Neuronal stem cell (in vitro differentiated cells): ENCODE measurements around the gene SHISA6.
A peak's percentile ranks its signal among the peaks of the same experiment; 100 is the strongest.

ENCODE experiments used
- DNase-seq: peaks from one replicate; pipeline ENCODE4 v3.0.0-alpha.2; 2013; ENCODE audit warnings: low spot score
- H2AFZ ChIP-seq: one replicate; pipeline ENCODE4 v1.6.1; 2013; ENCODE audit warnings: mild to moderate bottlenecking, low read length, inconsistent platforms
- H2AK5ac ChIP-seq: 2 replicates; pipeline ENCODE4 v1.6.1; 2013; ENCODE audit warnings: low read depth, mild to moderate bottlenecking, inconsistent platforms, low read length, moderate library complexity, mixed read lengths
- H2BK120ac ChIP-seq: 2 replicates; pipeline ENCODE4 v1.6.1; 2013; ENCODE audit warnings: low read depth, mild to moderate bottlenecking, inconsistent platforms, low read length, moderate library complexity, mixed read lengths
- H2BK12ac ChIP-seq: one replicate; pipeline ENCODE4 v1.6.1; 2013; ENCODE audit warnings: low read length, inconsistent platforms
- H2BK15ac ChIP-seq: 2 replicates; pipeline ENCODE4 v1.6.1; 2013; ENCODE audit warnings: mild to moderate bottlenecking, low read length, inconsistent platforms, mixed read lengths
- H2BK5ac ChIP-seq: one replicate; pipeline ENCODE4 v1.6.1; 2013; ENCODE audit warnings: inconsistent platforms, mild to moderate bottlenecking, low read length, moderate library complexity
- H3K14ac ChIP-seq: one replicate; pipeline ENCODE4 v1.6.1; 2013; ENCODE audit warnings: low read length, inconsistent platforms
- H3K18ac ChIP-seq: 2 replicates; pipeline ENCODE4 v1.6.1; 2013; ENCODE audit warnings: low read length, inconsistent platforms
- H3K23ac ChIP-seq: 2 replicates; pipeline ENCODE4 v1.6.1; 2013; ENCODE audit warnings: low read depth, mild to moderate bottlenecking, mixed read lengths, low read length, inconsistent platforms; ENCODE audit not compliant: poor library complexity
- H3K27ac ChIP-seq: replicated peaks from 3 replicates; pipeline ENCODE4 v1.5.1; 2013; ENCODE audit warnings: low read length, inconsistent platforms
- H3K27me3 ChIP-seq, 3 experiments: 2 replicates each; pipeline ENCODE4 v1.6.1; 2013; ENCODE audit warnings: low read length in 3 of 3, mild to moderate bottlenecking in 2 of 3, inconsistent platforms in 1 of 3, low read depth in 1 of 3, mixed read lengths in 1 of 3, moderate library complexity in 1 of 3; ENCODE audit not compliant: control insufficient read depth in 3 of 3, insufficient read depth in 3 of 3
- H3K36me3 ChIP-seq, 2 donors: replicated peaks in 1 of 2; 2 replicates each; pipeline ENCODE4 v1.6.1; 2013; ENCODE audit warnings: low read length in 2 of 2; ENCODE audit not compliant: control insufficient read depth in 2 of 2, insufficient read depth in 2 of 2
- H3K4ac ChIP-seq: 2 replicates; pipeline ENCODE4 v1.6.1; 2013; ENCODE audit warnings: inconsistent platforms, mild to moderate bottlenecking, low read length, moderate library complexity
- H3K4me1 ChIP-seq, 2 donors: 1 replicate in 1 of 2; 2 replicates in 1 of 2; pipeline ENCODE4 v1.6.1; 2013; ENCODE audit warnings: low read length in 2 of 2, low read depth in 1 of 2; ENCODE audit not compliant: control insufficient read depth in 2 of 2, insufficient read depth in 1 of 2
- H3K4me2 ChIP-seq: one replicate; pipeline ENCODE4 v1.6.1; 2013; ENCODE audit warnings: mild to moderate bottlenecking, low read length, inconsistent platforms; ENCODE audit not compliant: insufficient read depth, poor library complexity, severe bottlenecking
- H3K4me3 ChIP-seq, 2 donors: 2 replicates each; pipeline ENCODE4 v1.5.1; 2013; ENCODE audit warnings: low read length in 2 of 2, mild to moderate bottlenecking in 2 of 2, inconsistent platforms in 1 of 2, moderate library complexity in 1 of 2
- H3K79me1 ChIP-seq: one replicate; pipeline ENCODE4 v1.6.1; 2013; ENCODE audit warnings: low read depth, mild to moderate bottlenecking, inconsistent platforms, low read length, moderate library complexity
- H3K9ac ChIP-seq: one replicate; pipeline ENCODE4 v1.6.1; 2013; ENCODE audit warnings: mild to moderate bottlenecking, low read depth, low read length, inconsistent platforms; ENCODE audit not compliant: poor library complexity
- H3K9me3 ChIP-seq, 2 donors: replicated peaks in 1 of 2; 2 replicates each; pipeline versions ENCODE3 to v1.6.1; 2013; ENCODE audit warnings: low read length in 2 of 2, mild to moderate bottlenecking in 2 of 2, inconsistent platforms in 1 of 2, low read depth in 1 of 2, mixed read lengths in 1 of 2, moderate library complexity in 1 of 2; ENCODE audit not compliant: control insufficient read depth in 2 of 2, insufficient read depth in 1 of 2
- H4K8ac ChIP-seq: one replicate; pipeline ENCODE4 v1.6.1; 2013; ENCODE audit warnings: low read depth, mild to moderate bottlenecking, inconsistent platforms, low read length, moderate library complexity
- H4K91ac ChIP-seq: one replicate; pipeline ENCODE4 v1.6.1; 2013; ENCODE audit warnings: low read length, low read depth, mild to moderate bottlenecking, inconsistent platforms; ENCODE audit not compliant: poor library complexity
- WGBS, 2 donors: extraction: QIAGEN DNeasy Blood & Tissue Kit; methylation state at CpG; one replicate each; pipeline ENCODE4 v1.1.7; 2013; ENCODE audit warnings: missing lambda C conversion rate in 2 of 2, mixed read lengths in 1 of 2; ENCODE audit not compliant: insufficient read length in 2 of 2, insufficient replicate concordance in 1 of 2; ENCODE audit errors: extremely low coverage in 2 of 2; 5-methylcytosine and 5-hydroxymethylcytosine counted together

The SHISA6 gene

DNA sequence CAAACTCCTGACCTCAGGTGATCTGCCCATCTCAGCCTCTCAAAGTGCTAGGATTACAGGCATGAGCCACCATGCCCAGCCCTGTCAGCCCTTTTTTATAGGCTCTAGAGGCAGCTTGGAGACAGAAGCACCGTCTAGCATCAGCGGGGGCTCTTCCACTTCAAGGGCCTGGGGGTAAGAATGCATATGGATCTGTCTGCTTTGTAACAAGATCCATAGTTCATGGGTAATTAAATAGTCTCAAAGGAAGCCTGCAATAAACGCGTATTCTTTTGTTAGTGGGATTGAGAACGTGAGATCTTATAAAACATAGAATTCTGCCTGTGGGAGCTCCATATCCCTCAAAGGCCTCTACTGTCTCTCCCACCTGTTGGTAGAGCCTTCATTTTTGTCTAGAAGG lies 142.1 kb downstream of the SHISA6 start:
- H3K23ac ChIP-seq = no peak overlapping the region
- no peak overlapping the region for H3K4me2 ChIP-seq
- no peak for DNase-seq
- no peak overlapping the region for H3K18ac ChIP-seq
- H3K79me1 ChIP-seq = no peaks in the 10 kb centered on the region
- H2BK15ac ChIP-seq = no peak overlapping the region
- H4K91ac ChIP-seq = no peak overlapping the region
- H3K27me3 ChIP-seq = no peaks in the 10 kb centered on the region
- no peak overlapping the region for H2AFZ ChIP-seq
- H2BK120ac ChIP-seq = no peak overlapping the region
- H3K9ac ChIP-seq = no peak overlapping the region
- no peak overlapping the region for H4K8ac ChIP-seq
- H3K4me3 ChIP-seq = no peak overlapping the region
- H3K9me3 ChIP-seq = no peaks in the 10 kb centered on the region
- no peak overlapping the region for H3K27ac ChIP-seq
- no peaks in the 10 kb centered on the region for H3K36me3 ChIP-seq
- H2BK12ac ChIP-seq = no peak overlapping the region
- H2AK5ac ChIP-seq = no peak overlapping the region
- peaks cover 0 to 6% of the 10 kb centered on the region in 2 donors for H3K4me1 ChIP-seq
- no peak overlapping the region for H2BK5ac ChIP-seq
- H3K14ac ChIP-seq = no peak overlapping the region
- no peak overlapping the region for H3K4ac ChIP-seq
- whole genome bisulfite sequencing, 2 donors = no CpG with 5 or more reads among the region's 5 CpGs

- peaks cover 0 to 9% of the 10 kb centered on the region in 2 donors for H3K4me1 ChIP-seq
- H3K14ac ChIP-seq = no peak overlapping the region
- no peak overlapping the region for H3K4me2 ChIP-seq
- no peak overlapping the region for H2AK5ac ChIP-seq
- H3K18ac ChIP-seq = no peak overlapping the region
- no peak overlapping the region for H3K9ac ChIP-seq
- no peaks in the 10 kb centered on the region for H3K36me3 ChIP-seq
- no peak overlapping the region for H4K91ac ChIP-seq
- H2AFZ ChIP-seq = no peak overlapping the region
- DNase-seq = no peak
- no peak overlapping the region for H4K8ac ChIP-seq
- no peaks in the 10 kb centered on the region for H3K79me1 ChIP-seq
- no peak overlapping the region for H2BK120ac ChIP-seq
- no peak overlapping the region for H3K4ac ChIP-seq
- WGBS, 2 donors = no CpG with 5 or more reads among the region's 3 CpGs
- no peak overlapping the region for H3K27ac ChIP-seq
- H2BK15ac ChIP-seq = no peak overlapping the region
- no peak overlapping the region for H2BK5ac ChIP-seq
- H3K9me3 ChIP-seq = no peaks in the 10 kb centered on the region
- no peaks in the 10 kb centered on the region for H3K27me3 ChIP-seq
- no peak overlapping the region for H2BK12ac ChIP-seq
- H3K23ac ChIP-seq = no peak overlapping the region
- H3K4me3 ChIP-seq = no peak overlapping the region
These were observed 143.1 kb downstream of the SHISA6 start for GRCh38 chr17:11384131-11384530.

- H3K27me3 ChIP-seq = no peaks in the 10 kb centered on the region
- H3K79me1 ChIP-seq = no peaks in the 10 kb centered on the region
- no peak overlapping the region for H3K14ac ChIP-seq
- no peak overlapping the region for H2AK5ac ChIP-seq
- H3K4me2 ChIP-seq = no peak overlapping the region
- H2BK120ac ChIP-seq = no peak overlapping the region
- no peak overlapping the region for H4K8ac ChIP-seq
- no peak overlapping the region for H3K23ac ChIP-seq
- no peak overlapping the region for H2BK12ac ChIP-seq
- peaks cover 0 to 4% of the 10 kb centered on the region in 2 donors for H3K9me3 ChIP-seq
- no peak overlapping the region for H3K27ac ChIP-seq
- H3K18ac ChIP-seq = no peak overlapping the region
- no peak overlapping the region for H4K91ac ChIP-seq
- H2AFZ ChIP-seq = no peak overlapping the region
- no CpG with 5 or more reads among the region's 2 CpGs for WGBS, 2 donors
- no peak overlapping the region for H3K4ac ChIP-seq
- no peak overlapping the region for H3K4me3 ChIP-seq
- peaks cover 0 to 13% of the 10 kb centered on the region in 2 donors for H3K4me1 ChIP-seq
- H2BK5ac ChIP-seq = no peak overlapping the region
- no peak overlapping the region for H2BK15ac ChIP-seq
- no peak for DNase-seq
- no peak overlapping the region for H3K9ac ChIP-seq
- no peaks in the 10 kb centered on the region for H3K36me3 ChIP-seq
These were observed 146.6 kb downstream of the SHISA6 start for GRCh38 chr17:11387610-11388009.

DNA sequence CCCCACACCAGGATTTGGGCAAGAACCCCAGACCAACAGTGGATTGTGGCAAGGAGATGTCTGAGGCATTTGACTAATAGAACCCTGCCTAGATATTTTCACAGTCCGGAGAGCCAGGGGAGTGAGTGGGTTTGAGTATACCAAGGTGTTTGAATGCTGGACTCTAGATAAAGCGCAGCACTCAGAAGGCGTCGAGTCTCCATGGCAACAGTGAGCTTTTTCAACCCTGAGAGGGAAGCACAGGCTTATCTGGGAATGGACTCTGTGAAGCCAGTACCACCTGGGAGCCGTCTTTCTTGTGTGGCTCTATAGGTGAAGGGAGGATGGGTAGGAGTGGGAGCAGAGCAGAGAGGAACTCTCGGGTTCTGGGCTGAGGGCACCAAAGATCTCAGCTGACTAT lies 147.0 kb downstream of the SHISA6 start:
- no CpG with 5 or more reads among the region's 6 CpGs for WGBS, 2 donors
- H2BK120ac ChIP-seq = no peak overlapping the region
- peak; percentile 26 for DNase-seq

More for the DNA sequence above, 147.0 kb downstream of the SHISA6 start:
- no peak overlapping the region for H2BK12ac ChIP-seq
- no peak overlapping the region for H3K27ac ChIP-seq
- H3K23ac ChIP-seq = no peak overlapping the region
- no peak overlapping the region for H2AK5ac ChIP-seq
- peaks cover 0 to 13% of the 10 kb centered on the region in 2 donors for H3K4me1 ChIP-seq
- H3K4me2 ChIP-seq = no peak overlapping the region
- no peaks in the 10 kb centered on the region for H3K27me3 ChIP-seq
- H3K36me3 ChIP-seq = no peaks in the 10 kb centered on the region
- H4K8ac ChIP-seq = no peak overlapping the region
- no peak overlapping the region for H4K91ac ChIP-seq
- H3K4me3 ChIP-seq = no peak overlapping the region
- no peak overlapping the region for H3K14ac ChIP-seq
- no peak overlapping the region for H3K18ac ChIP-seq
- H2BK15ac ChIP-seq = no peak overlapping the region
- H3K9me3 ChIP-seq = peaks cover 0 to 5% of the 10 kb centered on the region in 2 donors
- no peak overlapping the region for H3K4ac ChIP-seq
- H3K79me1 ChIP-seq = no peaks in the 10 kb centered on the region
- no peak overlapping the region for H2BK5ac ChIP-seq
- no peak overlapping the region for H3K9ac ChIP-seq
- no peak overlapping the region for H2AFZ ChIP-seq
